ENCODE measurements around the gene KLK13.

The KLK13 gene

DNA sequence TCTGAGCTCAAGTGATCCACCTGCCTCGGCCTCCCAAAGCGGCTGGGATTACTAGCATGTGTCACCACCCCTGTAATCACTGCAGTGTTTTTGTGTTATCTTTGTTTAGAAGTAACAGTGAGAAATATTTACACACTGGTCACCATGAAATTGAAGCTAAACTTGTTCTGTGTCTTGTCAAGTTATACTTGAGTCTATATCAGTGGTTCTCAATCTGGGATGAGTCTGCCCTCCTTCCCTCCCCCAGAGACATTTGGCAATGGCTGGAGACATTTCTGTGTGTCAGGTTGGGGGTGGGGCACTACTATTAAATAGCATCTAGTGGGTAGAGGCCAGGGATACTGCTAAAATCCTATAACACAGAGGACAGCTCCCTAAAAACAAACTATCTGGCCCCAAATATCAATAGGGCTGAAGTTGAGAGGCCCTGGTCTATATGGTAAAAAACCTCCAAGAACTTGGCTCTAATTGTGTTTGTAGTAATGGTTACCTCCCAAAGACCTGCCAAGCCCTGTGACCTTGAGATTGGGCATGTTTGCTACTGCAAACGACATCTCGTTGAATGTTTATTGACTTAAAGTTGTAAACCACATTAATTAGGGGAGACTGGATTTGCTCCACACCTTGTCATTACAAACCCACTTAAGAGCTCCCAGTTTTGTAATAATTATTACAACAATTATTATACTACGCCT, 36.4 kb upstream of the KLK13 start:
- Histone ChIP-seq H3K9me3 (ENCODE audit: control insufficient read depth, low read length) (no peaks in the 10 kb centered on the region), H3K27me3 (replicated peaks; ENCODE audit: control insufficient read depth, insufficient read depth, low read length, poor library complexity, severe bottlenecking) (no peaks in the 10 kb centered on the region), H3K4me1 (ENCODE audit: control insufficient read depth, insufficient read depth, low read length, poor library complexity, severe bottlenecking) (peaks cover 8% of the 10 kb centered on the region), H3K4me3 (ENCODE audit: insufficient read depth, low read depth, low read length, poor library complexity, severe bottlenecking) (no peak overlapping the region), H3K27ac (ENCODE audit: insufficient read depth, low read length, poor library complexity, severe bottlenecking) (no peak overlapping the region), H3K36me3 (ENCODE audit: control insufficient read depth, insufficient read depth, low read length) (peaks cover 31% of the 10 kb centered on the region)
- no peak for DNase-seq

DNA sequence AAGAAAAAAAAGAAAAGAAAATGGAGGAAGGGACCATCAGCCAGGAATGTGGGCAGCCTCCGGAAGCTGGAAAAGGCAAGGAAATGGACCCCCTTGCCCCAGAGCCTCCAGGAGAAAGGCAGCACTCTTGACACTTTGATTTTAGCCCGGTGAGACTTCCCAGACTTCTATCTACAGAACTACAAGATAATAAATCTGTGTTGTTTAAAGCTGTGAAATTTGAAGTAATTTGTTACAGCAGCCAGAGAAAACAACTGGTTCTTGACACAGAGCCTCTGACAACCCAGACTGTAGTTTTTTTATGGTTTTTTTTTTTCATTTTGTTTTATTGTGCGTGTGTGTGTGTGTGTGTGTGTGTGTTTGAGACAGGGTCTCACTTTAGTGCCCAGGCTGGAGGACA, 35.7 kb upstream of the KLK13 start:
- Histone ChIP-seq H3K27ac (ENCODE audit: insufficient read depth, low read length, poor library complexity, severe bottlenecking) (no peak overlapping the region), H3K36me3 (ENCODE audit: control insufficient read depth, insufficient read depth, low read length) (peaks cover 31% of the 10 kb centered on the region), H3K9me3 (ENCODE audit: control insufficient read depth, low read length) (no peaks in the 10 kb centered on the region)

DNA sequence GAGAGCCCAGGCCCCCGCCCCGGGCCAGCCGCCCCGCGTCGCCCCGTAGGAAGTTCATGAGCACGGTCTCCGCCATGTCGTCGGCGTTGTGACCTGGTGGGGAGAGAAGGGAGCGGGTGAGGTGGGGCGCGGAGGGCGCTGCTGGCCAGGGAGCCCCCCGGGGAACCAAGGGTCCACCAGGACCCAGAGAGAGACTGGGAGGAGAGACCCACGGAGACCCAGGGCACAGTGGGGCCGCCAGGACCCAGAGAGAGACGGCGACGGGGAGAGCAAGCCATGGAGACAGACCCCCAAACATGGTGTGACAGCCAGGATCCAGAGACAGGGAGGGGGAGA, 34.1 kb upstream of the KLK13 start:
- no peaks in the 10 kb centered on the region for H3K27me3 ChIP-seq (replicated peaks; ENCODE audit: control insufficient read depth, insufficient read depth, low read length, poor library complexity, severe bottlenecking)
- no peak overlapping the region for H3K27ac ChIP-seq (ENCODE audit: insufficient read depth, low read length, poor library complexity, severe bottlenecking)
- no peak overlapping the region for H3K4me3 ChIP-seq (ENCODE audit: insufficient read depth, low read depth, low read length, poor library complexity, severe bottlenecking)
- H3K36me3 ChIP-seq (ENCODE audit: control insufficient read depth, insufficient read depth, low read length): peaks cover 31% of the 10 kb centered on the region
- no peaks in the 10 kb centered on the region for H3K9me3 ChIP-seq (ENCODE audit: control insufficient read depth, low read length)
- DNase-seq: no peak
- peaks cover 5% of the 10 kb centered on the region for H3K4me1 ChIP-seq (ENCODE audit: control insufficient read depth, insufficient read depth, low read length, poor library complexity, severe bottlenecking)

More for the DNA sequence above, 35.7 kb upstream of the KLK13 start:
- DNase-seq: no peak
- peaks cover 8% of the 10 kb centered on the region for H3K4me1 ChIP-seq (ENCODE audit: control insufficient read depth, insufficient read depth, low read length, poor library complexity, severe bottlenecking)
- H3K27me3 ChIP-seq (replicated peaks; ENCODE audit: control insufficient read depth, insufficient read depth, low read length, poor library complexity, severe bottlenecking): no peaks in the 10 kb centered on the region
- H3K4me3 ChIP-seq (ENCODE audit: insufficient read depth, low read depth, low read length, poor library complexity, severe bottlenecking): no peak overlapping the region

DNA sequence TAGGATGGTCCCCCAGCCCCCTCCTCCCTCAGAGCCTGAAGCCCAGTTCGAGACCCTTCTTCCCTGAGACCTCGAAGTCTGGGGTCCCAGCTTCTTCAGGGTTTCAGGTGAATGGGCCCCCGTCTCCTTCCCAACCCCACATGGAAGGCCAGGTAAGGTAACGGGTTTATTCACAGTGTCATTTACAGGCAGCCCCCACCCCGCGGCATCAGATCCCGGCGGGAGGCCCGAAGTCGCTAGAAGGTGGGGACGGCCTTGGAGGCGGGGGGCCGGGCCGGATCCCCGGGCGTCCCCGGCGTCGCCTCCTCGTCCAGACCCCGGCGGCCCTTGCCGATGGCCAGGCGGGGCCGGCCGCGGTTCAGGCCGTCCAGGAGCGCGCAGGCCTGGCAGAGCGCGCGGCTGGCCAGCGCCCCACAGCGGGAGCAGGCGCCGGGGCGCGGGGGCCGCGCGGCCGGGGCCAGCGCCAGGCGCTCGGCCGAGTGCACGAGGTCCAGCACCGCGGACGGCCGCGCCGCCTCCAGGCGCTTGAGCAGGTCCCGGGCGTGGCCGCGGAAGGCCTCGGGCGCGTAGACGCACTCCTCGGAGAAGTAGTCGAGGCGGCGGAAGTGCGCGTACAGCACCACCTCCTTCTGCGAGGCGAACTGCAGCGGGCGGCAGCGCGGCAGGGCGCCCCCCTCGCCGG, 33.6 kb upstream of the KLK13 start:
- peaks cover 5% of the 10 kb centered on the region for H3K4me1 ChIP-seq (ENCODE audit: control insufficient read depth, insufficient read depth, low read length, poor library complexity, severe bottlenecking)
- no peaks in the 10 kb centered on the region for H3K9me3 ChIP-seq (ENCODE audit: control insufficient read depth, low read length)
- no peak overlapping the region for H3K4me3 ChIP-seq (ENCODE audit: insufficient read depth, low read depth, low read length, poor library complexity, severe bottlenecking)
- peak in 1 of 3 donors; percentile 19 for DNase-seq
- H3K27ac ChIP-seq (ENCODE audit: insufficient read depth, low read length, poor library complexity, severe bottlenecking): no peak overlapping the region
- peaks cover 27% of the 10 kb centered on the region for H3K36me3 ChIP-seq (ENCODE audit: control insufficient read depth, insufficient read depth, low read length)
- no peaks in the 10 kb centered on the region for H3K27me3 ChIP-seq (replicated peaks; ENCODE audit: control insufficient read depth, insufficient read depth, low read length, poor library complexity, severe bottlenecking)

DNA sequence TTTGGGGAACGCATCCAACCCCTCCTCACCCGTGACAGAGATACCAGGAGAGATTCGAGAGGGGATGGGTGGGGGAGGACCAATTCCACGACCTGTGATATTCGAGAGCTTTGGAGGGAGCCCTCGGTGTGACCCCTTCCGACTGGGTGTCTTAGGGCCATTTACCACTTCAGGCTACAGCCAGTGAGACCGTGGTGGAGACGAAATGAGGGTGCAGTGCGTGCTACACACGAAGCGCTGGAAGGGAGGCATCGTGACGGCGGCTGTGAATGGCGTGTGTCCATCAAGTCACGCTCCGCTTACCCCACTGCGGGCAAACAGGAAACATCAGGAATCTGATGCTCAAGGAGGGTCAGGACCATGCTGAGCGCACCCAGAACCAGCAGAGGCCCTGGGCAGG, 32.9 kb upstream of the KLK13 start:
- Histone ChIP-seq H3K36me3 (ENCODE audit: control insufficient read depth, insufficient read depth, low read length) (peaks cover 22% of the 10 kb centered on the region), H3K27me3 (replicated peaks; ENCODE audit: control insufficient read depth, insufficient read depth, low read length, poor library complexity, severe bottlenecking) (no peaks in the 10 kb centered on the region)

DNA sequence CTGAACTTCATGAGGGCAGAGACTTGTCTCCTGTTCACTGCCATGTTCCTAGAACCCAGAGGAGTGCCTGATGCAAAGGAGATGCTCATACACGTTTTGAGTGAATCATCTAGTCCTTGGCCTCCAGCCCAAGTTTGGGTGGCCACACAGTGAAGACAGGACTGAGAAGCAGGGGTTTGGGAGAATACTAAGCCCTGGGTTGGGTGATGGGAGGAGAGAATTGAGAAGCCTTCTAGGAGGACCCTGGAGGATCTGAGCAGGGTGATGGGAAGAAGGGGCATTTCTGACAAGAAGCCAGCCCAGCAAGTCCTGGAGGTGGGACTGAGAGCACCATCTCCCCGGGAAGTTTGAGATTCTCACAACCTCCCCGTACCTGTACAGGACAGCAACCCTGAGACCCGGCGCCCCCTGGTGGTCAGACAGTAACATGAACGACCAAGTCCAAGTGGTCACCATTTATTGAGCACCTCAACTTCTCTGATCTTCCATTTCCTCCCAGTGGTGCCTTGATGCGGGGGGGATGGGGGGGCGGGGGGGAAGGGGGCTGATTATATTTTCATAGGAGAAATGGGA, 32.4 kb upstream of the KLK13 start:
- peaks cover 16% of the 10 kb centered on the region for H3K36me3 ChIP-seq (ENCODE audit: control insufficient read depth, insufficient read depth, low read length)
- H3K27ac ChIP-seq (ENCODE audit: insufficient read depth, low read length, poor library complexity, severe bottlenecking): no peak overlapping the region
- DNase-seq: peak; percentile 31 to 61 (median 32)
- no peak overlapping the region for H3K4me3 ChIP-seq (ENCODE audit: insufficient read depth, low read depth, low read length, poor library complexity, severe bottlenecking)
- no peaks in the 10 kb centered on the region for H3K9me3 ChIP-seq (ENCODE audit: control insufficient read depth, low read length)
- no peaks in the 10 kb centered on the region for H3K27me3 ChIP-seq (replicated peaks; ENCODE audit: control insufficient read depth, insufficient read depth, low read length, poor library complexity, severe bottlenecking)
- H3K4me1 ChIP-seq (ENCODE audit: control insufficient read depth, insufficient read depth, low read length, poor library complexity, severe bottlenecking): peaks cover 5% of the 10 kb centered on the region

More for the DNA sequence above, 32.9 kb upstream of the KLK13 start:
- H3K4me3 ChIP-seq (ENCODE audit: insufficient read depth, low read depth, low read length, poor library complexity, severe bottlenecking): no peak overlapping the region
- no peak overlapping the region for H3K27ac ChIP-seq (ENCODE audit: insufficient read depth, low read length, poor library complexity, severe bottlenecking)
- DNase-seq: no peak
- H3K9me3 ChIP-seq (ENCODE audit: control insufficient read depth, low read length): no peaks in the 10 kb centered on the region
- peaks cover 5% of the 10 kb centered on the region for H3K4me1 ChIP-seq (ENCODE audit: control insufficient read depth, insufficient read depth, low read length, poor library complexity, severe bottlenecking)

DNA sequence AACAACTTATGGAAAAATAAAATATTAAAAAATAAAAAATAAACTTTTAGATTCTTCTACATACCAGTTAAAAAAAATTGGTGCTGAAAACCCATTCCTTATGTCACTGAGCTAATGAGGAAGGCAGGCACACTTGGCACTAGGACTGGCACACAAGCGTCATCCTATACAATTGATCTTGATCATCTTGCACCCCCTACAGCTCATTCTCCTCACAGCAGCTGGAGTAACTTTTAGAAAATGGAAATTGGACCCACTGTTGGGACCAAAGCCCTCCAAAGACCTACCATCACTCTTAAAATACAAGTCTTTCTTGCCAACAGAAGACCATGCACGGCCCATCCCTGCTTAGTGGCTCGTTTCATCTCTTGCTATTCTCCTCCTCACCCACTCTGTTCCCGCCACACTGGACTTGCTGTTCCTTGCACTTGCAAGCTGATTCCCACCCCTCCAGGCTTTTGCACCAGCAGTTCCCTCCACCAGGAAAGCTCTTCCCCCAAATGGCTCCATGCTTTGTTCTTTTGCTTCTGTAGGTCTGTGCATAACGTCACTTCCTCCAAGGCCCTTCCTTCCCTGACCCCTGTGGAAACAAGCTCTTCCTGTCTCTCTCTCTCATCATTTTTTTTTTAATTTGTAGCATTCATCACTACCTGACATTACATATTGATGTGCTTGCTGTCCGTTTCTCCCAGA, 31.7 kb upstream of the KLK13 start:
- DNase-seq: no peak
- Histone ChIP-seq H3K36me3 (ENCODE audit: control insufficient read depth, insufficient read depth, low read length) (peaks cover 13% of the 10 kb centered on the region), H3K27ac (ENCODE audit: insufficient read depth, low read length, poor library complexity, severe bottlenecking) (no peak overlapping the region), H3K4me3 (ENCODE audit: insufficient read depth, low read depth, low read length, poor library complexity, severe bottlenecking) (no peak overlapping the region), H3K27me3 (replicated peaks; ENCODE audit: control insufficient read depth, insufficient read depth, low read length, poor library complexity, severe bottlenecking) (no peaks in the 10 kb centered on the region), H3K4me1 (ENCODE audit: control insufficient read depth, insufficient read depth, low read length, poor library complexity, severe bottlenecking) (peaks cover 5% of the 10 kb centered on the region), H3K9me3 (ENCODE audit: control insufficient read depth, low read length) (no peaks in the 10 kb centered on the region)

DNA sequence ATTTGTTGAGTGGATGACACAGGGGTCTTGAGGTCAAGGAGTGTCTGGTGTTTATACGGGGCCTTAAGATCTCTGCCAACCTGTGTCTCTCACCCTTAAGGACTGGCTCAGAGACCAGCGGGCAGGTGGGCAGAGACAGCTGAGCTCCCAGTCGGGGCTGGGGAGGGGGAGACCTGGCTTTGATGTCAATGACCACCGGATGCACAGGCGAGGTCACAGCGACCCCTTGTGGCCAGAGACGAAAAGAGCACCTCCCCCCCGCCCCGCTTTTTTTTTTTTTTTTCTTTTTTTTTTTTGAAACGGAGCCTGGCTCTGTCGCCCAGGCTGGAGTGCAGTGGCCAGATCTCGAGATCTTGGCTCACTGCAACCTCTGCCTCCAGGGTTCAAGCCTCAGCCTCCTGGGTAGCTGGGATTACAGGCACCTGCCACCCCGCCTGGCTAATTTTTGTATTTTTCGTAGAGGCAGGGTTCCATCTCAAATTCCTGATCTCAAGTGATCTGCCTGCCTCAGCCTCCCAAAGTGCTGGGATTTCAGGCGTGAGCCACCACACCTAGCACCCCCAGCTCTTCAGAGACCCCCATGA, 29.9 kb upstream of the KLK13 start:
- no peaks in the 10 kb centered on the region for H3K27me3 ChIP-seq (replicated peaks; ENCODE audit: control insufficient read depth, insufficient read depth, low read length, poor library complexity, severe bottlenecking)
- H3K36me3 ChIP-seq (ENCODE audit: control insufficient read depth, insufficient read depth, low read length): peaks cover 4% of the 10 kb centered on the region
- peaks cover 5% of the 10 kb centered on the region for H3K4me1 ChIP-seq (ENCODE audit: control insufficient read depth, insufficient read depth, low read length, poor library complexity, severe bottlenecking)
- H3K9me3 ChIP-seq (ENCODE audit: control insufficient read depth, low read length): no peaks in the 10 kb centered on the region
- H3K27ac ChIP-seq (ENCODE audit: insufficient read depth, low read length, poor library complexity, severe bottlenecking): no peak overlapping the region
- peak in 1 of 3 donors; percentile 11 for DNase-seq
- no peak overlapping the region for H3K4me3 ChIP-seq (ENCODE audit: insufficient read depth, low read depth, low read length, poor library complexity, severe bottlenecking)

DNA sequence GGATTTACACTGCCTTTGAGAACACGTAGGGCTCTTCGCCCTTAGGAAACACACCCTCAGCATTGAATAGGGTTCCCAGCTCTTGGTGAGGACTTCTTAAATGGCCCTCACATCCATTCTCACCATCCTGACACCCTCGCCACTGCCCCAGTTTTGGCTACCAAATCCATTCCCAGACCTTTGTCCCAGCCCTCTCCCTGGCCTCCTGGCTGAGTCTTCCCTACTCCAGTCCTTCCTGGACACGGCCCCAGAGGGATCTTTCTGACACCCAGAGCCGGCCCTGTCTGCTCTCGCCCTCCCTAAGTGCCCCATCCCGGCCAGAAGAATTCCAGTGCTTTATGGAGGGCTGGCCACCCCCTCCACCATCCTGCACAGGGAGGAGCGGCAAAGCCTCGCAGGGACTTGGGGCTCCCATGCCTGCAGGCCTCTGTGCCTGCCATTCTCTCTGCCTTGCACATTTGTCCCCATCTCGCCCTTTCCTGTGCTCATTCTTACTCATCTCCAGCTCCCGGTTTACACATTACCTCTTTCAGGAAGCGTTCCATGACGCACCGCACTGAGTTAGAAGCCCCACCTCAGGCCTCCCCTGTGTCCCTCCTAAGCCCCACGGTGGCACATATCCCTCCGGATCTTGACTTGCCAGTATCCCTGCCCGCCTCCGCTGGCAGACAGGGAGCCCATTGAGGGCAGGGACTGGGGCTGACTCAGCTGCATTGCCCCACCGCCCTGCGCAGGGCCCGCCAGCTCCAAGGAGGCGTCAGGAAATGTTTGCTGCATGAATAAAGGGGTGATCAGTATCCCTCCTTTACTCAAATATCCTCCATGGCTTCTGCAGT, 28.8 kb upstream of the KLK13 start:
- H3K4me3 ChIP-seq (ENCODE audit: insufficient read depth, low read depth, low read length, poor library complexity, severe bottlenecking): no peak overlapping the region
- no peak overlapping the region for H3K27ac ChIP-seq (ENCODE audit: insufficient read depth, low read length, poor library complexity, severe bottlenecking)
- no peaks in the 10 kb centered on the region for H3K36me3 ChIP-seq (ENCODE audit: control insufficient read depth, insufficient read depth, low read length)

More for the DNA sequence above, 28.8 kb upstream of the KLK13 start:
- Histone ChIP-seq H3K27me3 (replicated peaks; ENCODE audit: control insufficient read depth, insufficient read depth, low read length, poor library complexity, severe bottlenecking) (no peaks in the 10 kb centered on the region), H3K4me1 (ENCODE audit: control insufficient read depth, insufficient read depth, low read length, poor library complexity, severe bottlenecking) (peaks cover 5% of the 10 kb centered on the region), H3K9me3 (ENCODE audit: control insufficient read depth, low read length) (no peaks in the 10 kb centered on the region)
- DNase-seq: no peak
